GM12892 (cell line): ENCODE measurements around the gene MYOZ3.

ENCODE experiments used
- DNase-seq: peaks from one replicate; pipeline ENCODE4 v3.0.0; 2011; ENCODE audit not compliant: insufficient read length
- FAIRE-seq: peaks from 2 replicates; lab custom pipeline; 2011; peaks lifted over from hg19 to GRCh38; lab: Jason Lieb, UNC
- POLR2A ChIP-seq: IDR thresholded peaks from 2 replicates; pipeline ENCODE4 v1.6.1; 2011; ENCODE audit warnings: low read depth, low read length, control low read depth
- POLR2AphosphoS5 ChIP-seq: IDR thresholded peaks from 2 replicates; pipeline ENCODE4 v1.6.1; 2011; ENCODE audit warnings: low read depth, low read length, control low read depth
- TAF1 ChIP-seq: IDR thresholded peaks from 2 replicates; pipeline ENCODE4 v1.6.1; 2011; ENCODE audit warnings: low read depth, mild to moderate bottlenecking, control low read depth, low read length, borderline replicate concordance

MYOZ3 gene

DNA sequence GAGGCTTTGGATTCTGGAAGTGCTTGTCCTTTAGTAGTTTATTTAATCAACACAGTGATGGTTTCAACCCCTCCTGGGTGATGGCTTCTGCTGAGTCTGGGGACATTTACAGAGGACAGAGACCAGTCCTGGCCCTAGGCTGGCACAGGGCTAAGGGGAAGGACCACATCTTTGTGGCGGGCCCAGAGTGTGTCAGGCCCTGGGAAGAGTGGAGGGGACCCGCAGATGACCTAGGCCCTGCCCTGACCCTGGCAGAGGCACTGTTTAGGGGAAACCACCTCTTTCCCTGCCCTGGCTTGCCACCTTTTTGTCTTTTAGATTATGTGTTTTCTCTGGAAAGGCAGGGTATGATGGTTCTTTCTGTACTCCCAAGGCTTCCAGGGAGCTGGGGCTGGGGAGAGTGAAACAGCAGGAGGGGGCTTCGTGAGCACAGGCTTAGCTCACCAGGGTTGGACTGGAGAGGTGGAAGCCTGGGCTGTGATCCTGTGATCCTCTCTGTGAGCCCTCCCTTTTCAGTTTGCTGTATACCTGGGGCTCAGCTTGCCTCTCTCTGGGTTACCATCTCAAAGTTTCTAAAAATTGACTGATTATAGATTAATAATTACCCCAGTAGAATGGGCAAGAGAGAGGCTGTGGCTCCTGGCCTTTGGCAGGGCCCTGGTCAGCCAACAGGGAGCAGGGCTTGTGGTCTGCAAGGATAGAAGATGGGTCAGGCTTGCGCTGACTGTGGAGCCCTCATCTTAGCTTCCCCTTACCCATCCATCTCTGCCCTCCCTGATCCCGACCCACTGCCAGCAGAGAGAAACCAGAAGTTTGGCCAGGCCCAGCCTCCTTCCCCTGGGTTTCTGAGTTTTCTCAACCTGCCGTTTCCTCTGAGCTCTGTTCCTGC, 22.3 kb upstream of the MYOZ3 start:
- TF ChIP-seq POLR2AphosphoS5, result no peak
- no peak for TF ChIP-seq TAF1
- no peak for TF ChIP-seq POLR2A
- no peak for DNase-seq
- no peak for FAIRE-seq

DNA sequence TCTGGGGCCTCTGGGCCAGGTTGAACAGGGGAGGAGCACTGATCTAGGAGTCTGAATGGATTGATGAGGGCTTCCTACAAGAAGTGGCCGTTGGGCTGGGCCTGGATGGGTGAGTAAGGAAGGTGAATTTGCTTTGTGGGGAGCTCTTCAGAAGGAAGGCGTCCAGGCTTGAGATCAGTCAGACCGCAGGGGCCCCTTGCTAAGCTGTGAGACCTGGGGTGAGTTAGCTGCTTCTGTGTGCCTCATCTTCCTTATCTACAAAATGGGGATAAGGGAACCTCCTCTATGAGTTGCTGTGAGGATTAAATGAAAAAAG, 21.7 kb upstream of the MYOZ3 start:
- DNase-seq, result no peak
- FAIRE-seq, result no peak
- TF ChIP-seq POLR2AphosphoS5 (no peak), POLR2A (no peak), TAF1 (no peak)

DNA sequence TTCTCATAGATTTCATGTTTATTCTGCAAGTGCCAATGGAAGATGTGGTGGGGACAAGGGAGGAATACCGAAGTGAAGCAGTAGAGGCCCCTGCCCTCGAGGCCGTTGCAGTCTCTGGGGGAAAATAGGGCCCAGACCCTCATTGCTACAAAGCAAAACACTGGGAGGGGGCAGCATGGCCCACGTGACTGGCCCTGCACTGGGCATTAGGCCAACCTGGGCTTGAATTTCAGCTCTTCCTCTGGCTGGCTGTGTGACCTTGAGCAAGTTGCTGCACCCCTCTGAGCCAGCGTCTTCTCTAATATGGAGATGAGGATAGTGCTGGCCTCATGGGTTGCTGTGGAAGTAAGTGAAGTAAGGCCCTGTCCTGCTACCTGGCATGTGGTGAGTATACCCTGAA, 21.3 kb upstream of the MYOZ3 start:
- FAIRE-seq (no peak), DNase-seq (no peak)
- TF ChIP-seq POLR2A (no peak), TAF1 (no peak), POLR2AphosphoS5 (no peak)

DNA sequence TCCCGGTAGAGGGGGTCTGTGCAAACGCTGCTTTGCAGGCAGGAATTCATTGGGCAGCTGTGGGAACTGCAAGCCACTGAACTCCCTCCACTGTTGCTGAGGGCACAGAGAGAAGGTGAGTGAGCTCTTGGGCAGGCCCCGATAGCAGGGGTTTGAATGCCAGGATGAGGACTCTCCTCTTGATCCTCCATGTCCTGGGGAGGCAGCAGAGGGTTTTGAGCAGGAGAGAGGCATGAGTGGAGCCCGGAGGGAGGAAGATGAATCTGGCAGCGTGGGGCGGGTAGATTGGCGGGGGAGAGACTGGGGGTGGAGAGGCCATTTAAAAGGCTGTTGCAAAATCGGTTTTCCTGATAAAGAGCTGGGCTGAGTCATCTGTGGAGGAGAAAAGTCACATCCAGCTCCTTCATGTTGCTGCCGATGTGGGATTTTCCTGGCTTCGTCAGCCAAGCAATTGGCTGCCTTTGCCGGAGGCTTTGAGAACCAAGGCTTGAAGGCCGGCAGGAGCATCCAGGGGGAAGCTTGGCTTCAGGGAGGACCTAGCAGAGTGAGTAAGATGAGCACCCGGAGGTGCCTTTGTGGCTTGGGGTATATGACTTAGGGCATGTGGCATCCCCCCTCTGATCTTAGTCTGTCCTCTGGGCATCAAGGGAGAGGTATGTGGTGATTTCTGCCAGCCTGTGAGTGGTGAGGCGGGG, 20.6 kb upstream of the MYOZ3 start, which contains the start of gene SYNPO:
SYNPO (plus strand) TSS at position 350 of the 695 bp plus-strand sequence. CDS start 7,616 bp downstream, outside the sequence.
- DNase-seq, result no peak
- TF ChIP-seq POLR2A (no peak), POLR2AphosphoS5 (no peak), TAF1 (no peak)

DNA sequence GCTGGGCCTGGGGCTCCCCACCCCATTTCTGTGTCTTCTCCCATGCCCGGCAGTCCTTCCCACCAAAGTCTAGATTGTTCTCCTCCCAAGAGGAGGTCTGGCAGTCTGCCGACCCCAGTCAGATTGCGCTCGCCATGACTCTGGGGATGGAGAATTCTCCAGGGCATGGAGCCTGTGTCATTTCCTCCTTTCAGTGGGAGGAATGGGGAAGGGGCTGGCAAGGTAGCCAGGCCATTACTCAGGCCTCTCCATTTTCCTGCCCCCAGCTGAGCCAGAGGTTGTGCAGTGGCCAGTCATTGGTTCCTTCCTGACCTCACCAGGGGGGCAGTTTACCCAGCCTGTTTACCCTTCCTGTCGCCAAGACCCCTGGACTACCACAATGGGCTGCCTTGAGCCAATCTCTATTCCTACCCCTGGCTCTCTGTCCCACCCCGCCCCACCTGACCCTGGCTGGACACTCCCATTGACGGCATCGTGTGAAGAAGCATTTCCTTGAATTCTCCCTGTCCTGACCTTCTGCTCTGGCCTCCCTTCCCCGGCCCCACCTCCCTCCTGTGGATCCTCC, 20.0 kb upstream of the MYOZ3 start:
- DNase-seq, result no peak
- TF ChIP-seq TAF1 (no peak), POLR2A (no peak), POLR2AphosphoS5 (no peak)
- no peak for FAIRE-seq

More for the DNA sequence above, 20.6 kb upstream of the MYOZ3 start, which contains the start of gene SYNPO:
- FAIRE-seq, result no peak

DNA sequence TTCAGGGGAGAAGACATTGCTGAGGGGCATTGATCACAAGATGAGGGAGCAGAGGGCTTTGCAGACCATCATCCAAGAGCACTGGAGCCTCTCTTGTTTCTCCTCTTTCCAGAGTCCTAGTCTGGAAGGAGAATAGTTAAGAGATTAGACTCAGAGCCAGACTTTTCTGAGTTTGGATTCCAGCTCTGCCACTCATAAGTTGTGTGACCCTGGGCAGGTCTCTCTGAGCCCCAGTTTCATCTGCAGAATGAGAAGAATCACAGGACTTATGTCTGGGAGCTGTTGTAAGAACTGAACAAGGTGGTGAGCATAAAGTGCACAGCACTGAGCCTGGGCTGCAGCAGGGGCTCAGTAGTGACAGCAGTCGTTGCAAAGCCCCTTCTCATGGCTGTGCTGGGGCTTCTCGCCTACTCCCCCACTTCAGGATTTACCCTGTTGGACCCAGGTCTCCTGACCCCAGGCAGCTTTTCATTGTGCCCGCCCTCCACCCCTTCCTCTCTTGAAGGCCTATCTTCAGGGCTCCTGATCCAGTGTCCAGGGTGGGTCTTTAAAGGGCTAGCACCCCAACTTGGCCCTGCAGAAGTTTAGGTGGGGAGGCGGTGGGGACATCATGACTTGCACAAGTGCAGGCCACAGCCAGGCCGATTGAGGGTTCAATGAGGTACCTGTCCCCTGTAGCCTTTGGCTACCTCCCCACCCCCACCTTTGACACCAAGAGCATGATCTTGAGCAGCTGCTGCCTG, 19.1 kb upstream of the MYOZ3 start:
- FAIRE-seq (no peak), DNase-seq (no peak)
- no peak for TF ChIP-seq TAF1

DNA sequence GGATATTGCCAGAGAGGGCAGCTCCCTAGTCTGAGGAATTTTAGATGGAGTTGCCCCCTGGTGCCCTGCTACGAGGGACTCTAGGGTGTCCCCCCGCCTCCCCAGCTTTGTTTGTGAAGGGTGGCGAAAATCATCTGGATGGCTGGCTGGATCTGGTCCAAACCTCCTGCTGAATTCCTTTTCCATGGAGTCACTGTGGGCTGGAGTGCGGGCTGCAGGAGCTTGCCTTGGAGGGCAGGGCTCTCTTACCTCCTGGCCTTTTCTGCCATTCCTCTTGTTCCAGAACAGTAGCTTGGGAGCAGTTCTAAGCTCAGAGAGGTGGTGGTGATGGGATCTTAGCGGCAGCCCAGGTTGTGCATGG, 18.5 kb upstream of the MYOZ3 start:
- DNase-seq (no peak), FAIRE-seq (no peak)
- TF ChIP-seq POLR2AphosphoS5 (no peak), TAF1 (no peak), POLR2A (no peak)

DNA sequence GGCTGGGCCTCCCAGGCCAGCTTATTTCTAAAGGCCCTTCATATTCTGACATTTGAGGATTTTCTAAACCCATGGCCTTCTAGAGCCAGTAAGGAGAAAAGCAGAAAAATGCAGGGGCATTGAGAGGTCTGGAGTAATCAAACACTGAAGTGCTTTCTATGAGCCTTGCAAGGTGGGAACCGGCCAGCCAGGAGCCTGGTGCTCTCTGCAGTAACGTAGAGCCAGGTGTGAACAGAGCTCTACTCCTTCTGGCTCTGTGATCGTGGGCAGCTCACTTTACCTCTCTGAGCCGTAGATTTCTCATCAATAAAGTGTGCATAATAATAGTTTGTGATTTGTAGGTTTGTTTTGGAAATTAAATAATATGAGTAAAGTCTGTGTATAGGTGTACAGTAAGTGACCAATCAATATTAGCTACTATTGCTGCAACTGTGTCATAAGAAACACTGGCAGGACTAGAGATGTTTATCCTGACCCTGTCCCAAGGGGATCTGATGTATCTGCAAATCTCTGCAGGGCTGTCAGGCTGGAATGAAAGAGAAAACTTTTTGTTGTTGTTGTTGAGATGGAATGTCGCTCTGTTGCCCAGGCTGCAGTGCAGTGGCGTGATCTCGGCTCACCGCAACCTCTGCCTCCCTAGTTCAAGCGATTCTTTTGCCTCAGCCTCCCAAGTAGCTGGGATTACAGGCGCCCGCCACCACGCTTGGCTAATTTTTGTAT, 17.9 kb upstream of the MYOZ3 start:
- no peak for TF ChIP-seq POLR2A
- no peak for TF ChIP-seq POLR2AphosphoS5
- TF ChIP-seq TAF1, result no peak
- no peak for DNase-seq
- no peak for FAIRE-seq

DNA sequence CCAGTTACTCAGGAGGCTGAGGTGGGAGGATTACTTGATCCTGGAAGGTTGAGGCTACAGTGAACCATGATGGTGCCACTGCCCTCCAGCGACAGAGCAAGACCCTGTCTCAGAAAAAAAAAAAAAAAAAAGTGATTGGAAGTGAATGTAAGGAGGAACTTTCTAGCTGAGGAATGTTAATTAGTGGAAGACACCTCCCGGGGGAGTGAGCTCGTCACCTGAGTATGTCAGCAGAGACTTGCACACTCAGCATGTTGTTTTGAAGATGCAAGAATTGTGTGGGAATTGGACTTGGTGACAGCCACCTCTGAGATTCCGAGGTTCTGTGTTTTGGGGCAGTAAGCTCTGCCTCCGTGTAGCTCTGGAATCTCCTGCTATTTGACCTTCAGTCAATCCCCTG, 17.0 kb upstream of the MYOZ3 start:
- TF ChIP-seq POLR2A (no peak), POLR2AphosphoS5 (no peak), TAF1 (no peak)
- DNase-seq, result no peak
- FAIRE-seq, result no peak

DNA sequence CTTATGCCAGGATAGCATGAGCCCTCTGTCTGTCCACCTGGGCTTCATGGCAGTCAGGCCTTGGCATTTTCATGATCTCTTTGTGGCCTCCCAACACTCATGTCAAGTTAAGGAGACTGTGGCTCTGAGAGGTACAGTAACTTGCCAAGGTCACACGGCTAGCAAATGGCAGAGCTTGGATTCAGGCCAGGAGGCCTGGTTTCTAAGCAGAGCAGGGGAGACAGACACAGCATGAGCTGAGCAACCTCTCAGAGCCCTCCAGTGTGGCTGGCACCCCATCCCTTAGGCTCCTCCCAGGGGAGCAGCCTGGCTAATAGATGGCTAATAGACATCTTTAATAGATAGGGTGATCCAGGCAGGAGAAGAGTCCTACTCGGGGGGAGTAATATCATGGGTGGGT, 16.5 kb upstream of the MYOZ3 start:
- DNase-seq, result no peak

More for the DNA sequence above, 16.5 kb upstream of the MYOZ3 start:
- TF ChIP-seq POLR2AphosphoS5, result no peak
- no peak for TF ChIP-seq TAF1
- TF ChIP-seq POLR2A, result no peak
- no peak for FAIRE-seq
